ENCODE results near the gene MED8.
"Not testable (repeated sequence)": the region's sequence is repeated elsewhere in the genome, so short reads cannot be mapped to it uniquely, and the experiment has no call there.

MED8 gene

GRCh38 chr1:43421976-43422750 is 32.6 kb upstream of the MED8 start:
- DNase-seq, result no peak

- no peak for DNase-seq
Measured at GRCh38 chr1:43421396-43421795, 31.8 kb upstream of the MED8 start.

GRCh38 chr1:43420874-43421273 is 31.3 kb upstream of the MED8 start:
- no peak for DNase-seq

- DNase-seq, result no peak
Measured at GRCh38 chr1:43419627-43420425, 30.2 kb upstream of the MED8 start.

- no peak for DNase-seq
Measured at GRCh38 chr1:43418858-43419257, 29.3 kb upstream of the MED8 start.

GRCh38 chr1:43415901-43416300 is 26.3 kb upstream of the MED8 start:
- no peak for DNase-seq

- peak; percentile 57 for DNase-seq
Measured at GRCh38 chr1:43414634-43415223, 25.1 kb upstream of the MED8 start.

GRCh38 chr1:43413426-43413825 is 23.8 kb upstream of the MED8 start:
- DNase-seq, result not testable (repeated sequence)

- DNase-seq, result no peak
Measured at GRCh38 chr1:43410571-43410970, 21.0 kb upstream of the MED8 start.

GRCh38 chr1:43405876-43406234 is 16.3 kb upstream of the MED8 start:
- DNase-seq, result no peak

GRCh38 chr1:43405219-43405875 is 15.7 kb upstream of the MED8 start:
- peak; percentile 71 for DNase-seq

- no peak for DNase-seq
Measured at GRCh38 chr1:43404353-43404752, 14.8 kb upstream of the MED8 start.

- DNase-seq, result no peak
Measured at GRCh38 chr1:43402089-43402865, 12.7 kb upstream of the MED8 start.

GRCh38 chr1:43400441-43400840 is 10.8 kb upstream of the MED8 start:
- not testable (repeated sequence) for DNase-seq

GRCh38 chr1:43398227-43398626 is 8.6 kb upstream of the MED8 start:
- no peak for DNase-seq

GRCh38 chr1:43396059-43396458 is 6.5 kb upstream of the MED8 start:
- peak; percentile 54 for DNase-seq

GRCh38 chr1:43395523-43395922 is 5.9 kb upstream of the MED8 start:
- DNase-seq, result no peak

GRCh38 chr1:43392702-43393101 is 3.1 kb upstream of the MED8 start:
- DNase-seq, result no peak

- no peak for DNase-seq
Measured at GRCh38 chr1:43388613-43389012, 987 bp downstream of the MED8 start.

GRCh38 chr1:43387976-43388599 is 1.5 kb downstream of the MED8 start:
- no peak for DNase-seq

- DNase-seq, result no peak
Measured at GRCh38 chr1:43386676-43387075, 2.9 kb downstream of the MED8 start.

- DNase-seq, result no peak
Measured at GRCh38 chr1:43383449-43383848, 6.2 kb downstream of the MED8 start.

All from NCI-H2029 (cell line).